HepG2 (cell line): ENCODE data around the gene SH3YL1. TPM values are rescaled to one million over a fixed set of nuclear protein-coding genes. Genes with fewer than 3 reads are reported as not detected.
A peak's percentile ranks its signal among the peaks of the same experiment; 100 is the strongest.

Experiments
- AHDC1 ChIP-seq: sonication (generic); formaldehyde crosslinking; IDR thresholded peaks from 2 replicates; pipeline ENCODE4 v1.5.1; 2020; ENCODE audit warnings: mild to moderate bottlenecking, missing genetic modification reagents, borderline replicate concordance
- ATF7 ChIP-seq, 2 experiments: fragments of 450-650 bp in 1 of 2; sonication (generic) in 1 of 2; formaldehyde crosslinking in 1 of 2; IDR thresholded peaks; 2 replicates each; pipeline versions ENCODE4 v1.4.0 to v1.6.1; 2016 to 2020; ENCODE audit warnings: antibody characterized with exemption in 1 of 2, mild to moderate bottlenecking in 1 of 2, missing genetic modification reagents in 1 of 2
- BRD4 ChIP-seq: sonication (generic); formaldehyde crosslinking; IDR thresholded peaks from 2 replicates; pipeline ENCODE4 v1.4.0; 2020; ENCODE audit warnings: missing genetic modification reagents
- FOXA1 ChIP-seq, 2 experiments: fragments of 450-650 bp in 1 of 2; sonication (generic) in 1 of 2; formaldehyde crosslinking in 1 of 2; IDR thresholded peaks; 2 replicates each; pipeline versions ENCODE4 v1.4.0 to v1.6.1; 2016 to 2020; ENCODE audit warnings: missing genetic modification reagents in 1 of 2
- FOXM1 ChIP-seq: sonication (generic); formaldehyde crosslinking; IDR thresholded peaks from 2 replicates; pipeline ENCODE4 v1.5.0; 2020; ENCODE audit warnings: missing genetic modification reagents
- HIVEP1 ChIP-seq: sonication (generic); formaldehyde crosslinking; IDR thresholded peaks from 2 replicates; pipeline ENCODE4 v1.4.0; 2020; ENCODE audit warnings: mild to moderate bottlenecking, missing genetic modification reagents
- HNRNPL ChIP-seq: fragments of 200-400 bp; formaldehyde crosslinking; IDR thresholded peaks from 2 replicates; pipeline ENCODE4 v1.6.1; 2017; ENCODE audit warnings: mild to moderate bottlenecking, low read depth, low read length
- JUN ChIP-seq: sonication (generic); formaldehyde crosslinking; IDR thresholded peaks from 2 replicates; pipeline ENCODE4 v1.4.0; 2020; ENCODE audit warnings: mild to moderate bottlenecking, missing genetic modification reagents
- KLF12 ChIP-seq: sonication (generic); formaldehyde crosslinking; IDR thresholded peaks from 2 replicates; pipeline ENCODE4 v1.4.0; 2020; ENCODE audit warnings: missing genetic modification reagents, borderline replicate concordance
- NFIB ChIP-seq: sonication (generic); formaldehyde crosslinking; IDR thresholded peaks from 2 replicates; pipeline ENCODE4 v1.9.0; 2021; ENCODE audit warnings: missing genetic modification reagents, mild to moderate bottlenecking, borderline replicate concordance
- PRMT3 ChIP-seq: sonication (generic); formaldehyde crosslinking; IDR thresholded peaks from 2 replicates; pipeline ENCODE4 v1.8.1; 2022; ENCODE audit warnings: low read depth, mild to moderate bottlenecking, moderate library complexity, missing genetic modification reagents, borderline replicate concordance
- RARA ChIP-seq: IDR thresholded peaks from 2 replicates; pipeline ENCODE4 v1.6.1; 2016; ENCODE audit warnings: missing genetic modification reagents, missing compliant biosample characterization
- RXRB ChIP-seq: IDR thresholded peaks from 2 replicates; pipeline ENCODE4 v1.6.1; 2016; ENCODE audit warnings: borderline replicate concordance, missing genetic modification reagents, missing compliant biosample characterization
- SALL1 ChIP-seq: sonication (generic); formaldehyde crosslinking; IDR thresholded peaks from 2 replicates; pipeline ENCODE4 v1.8.0; 2022; ENCODE audit warnings: mild to moderate bottlenecking, missing genetic modification reagents
- YEATS4 ChIP-seq: sonication (generic); formaldehyde crosslinking; IDR thresholded peaks from 2 replicates; pipeline ENCODE4 v1.4.0; 2020; ENCODE audit warnings: missing genetic modification reagents, borderline replicate concordance
- ZBTB4 ChIP-seq: sonication (generic); formaldehyde crosslinking; IDR thresholded peaks from 2 replicates; pipeline ENCODE4 v1.4.0; 2020; ENCODE audit warnings: missing genetic modification reagents, mild to moderate bottlenecking, borderline replicate concordance
- ZNF180 ChIP-seq: sonication (generic); formaldehyde crosslinking; IDR thresholded peaks from 2 replicates; pipeline ENCODE4 v1.4.0; 2020; ENCODE audit warnings: low read depth, missing genetic modification reagents, borderline replicate concordance
- ZNF503 ChIP-seq: sonication (generic); formaldehyde crosslinking; IDR thresholded peaks from 2 replicates; pipeline ENCODE4 v1.4.0; 2020; ENCODE audit warnings: missing genetic modification reagents
- ZNF629 ChIP-seq: sonication (generic); formaldehyde crosslinking; conservative IDR thresholded peaks from 2 replicates; pipeline ENCODE4 v1.5.0; 2020; ENCODE audit warnings: missing genetic modification reagents
- ZNF724P ChIP-seq: sonication (generic); formaldehyde crosslinking; IDR thresholded peaks from 2 replicates; pipeline ENCODE4 v1.8.0; 2022; ENCODE audit warnings: missing genetic modification reagents, borderline replicate concordance
- polyA plus RNA-seq, 8 experiments: library from polyadenylated mRNA; depleted of rRNA in 3 of 8; stranded (reverse) in 7 of 8; unstranded in 1 of 8; fragments of >200 nt; fragmentation: Illumina TruSeq in 4 of 8; extraction: Trizol in 4 of 8; gene quantifications; 2 replicates each; pipeline versions ENCODE4 v1.2.1 to v1.2.3, GENCODE V29; 2011 to 2016; ENCODE audit warnings: low read depth in 4 of 8, missing spikeins in 1 of 8, mixed read lengths in 1 of 8; ENCODE audit not compliant: insufficient read depth in 1 of 8
- total RNA-seq, 5 experiments: library from RNA; depleted of rRNA; stranded (reverse); fragments of >200 nt; fragmentation: Illumina TruSeq; extraction: Trizol; gene quantifications; 2 replicates each; pipeline ENCODE4 v1.2.3, GENCODE V29; 2016; ENCODE audit warnings: low read depth in 1 of 5

The SH3YL1 gene
- total and polyA plus RNA-seq, 2 of the 13 experiments (the other 11 are each of a cell fraction or from before 2014, with no cell fraction given): 13.0 to 48.2 TPM

GRCh38 chr2:258933-259332 is 4.9 kb downstream of the SH3YL1 start (continued):
- TF ChIP-seq ZBTB4 (CRISPR knock-in tag): no peak
- TF ChIP-seq ATF7 (IDR thresholded peaks at IDR 0.05): no peak
- TF ChIP-seq ATF7 (CRISPR knock-in tag; IDR thresholded peaks at IDR 0.05): no peak
- TF ChIP-seq FOXM1 (CRISPR knock-in tag): no peak
- no peak for TF ChIP-seq HIVEP1 (CRISPR knock-in tag)
- 0 out of 2 replicates have a peak, but pooled peaks have one; percentile 11 for TF ChIP-seq AHDC1 (CRISPR knock-in tag)
- TF ChIP-seq ZNF724P (CRISPR knock-in tag): no peak
- no peak for TF ChIP-seq JUN (CRISPR knock-in tag)
- no peak for TF ChIP-seq BRD4 (CRISPR knock-in tag)
- peak; percentile 40; the same call in 1 of the 2 replicates for TF ChIP-seq SALL1 (CRISPR knock-in tag)
- no peak for TF ChIP-seq KLF12 (CRISPR knock-in tag)
- TF ChIP-seq ZNF629 (CRISPR knock-in tag): no peak
- no peak for TF ChIP-seq ZNF180 (CRISPR knock-in tag)
- TF ChIP-seq HNRNPL: no peak
- peak; percentile 56 for TF ChIP-seq RARA (CRISPR knock-in tag)
- TF ChIP-seq NFIB (CRISPR knock-in tag): no peak
- TF ChIP-seq YEATS4 (CRISPR knock-in tag): no peak
- TF ChIP-seq PRMT3 (CRISPR knock-in tag): no peak
- no peak for TF ChIP-seq ZNF503 (CRISPR knock-in tag)
- TF ChIP-seq FOXA1 (IDR thresholded peaks at IDR 0.05): no peak
- TF ChIP-seq FOXA1 (CRISPR knock-in tag; IDR thresholded peaks at IDR 0.05): 0 out of 2 replicates have a peak, but pooled peaks have one; percentile 26
- TF ChIP-seq RXRB: no peak
